Stomach (tissue), 9 donors: ENCODE measurements around the gene NDUFB6. TPM values are rescaled to one million over a fixed set of nuclear protein-coding genes. Genes with fewer than 3 reads are reported as not detected.
A peak's percentile ranks its signal among the peaks of the same experiment; 100 is the strongest.
"Not testable (repeated sequence)": the region's sequence is repeated elsewhere in the genome, so short reads cannot be mapped to it uniquely, and the experiment has no call there.

Experiments used
- DNase-seq, 2 donors: peaks; one replicate each; pipeline versions ENCODE4 v3.0.0 to v3.0.0-alpha.2; 2013 to 2019
- H3K27ac ChIP-seq, 5 donors: fragments of 200-600 bp in 4 of 5; sonication (generic) in 4 of 5; one replicate each; pipeline ENCODE4 v1.5.1; 2013 to 2019; ENCODE audit warnings: mild to moderate bottlenecking in 1 of 5, moderate library complexity in 1 of 5
- H3K27me3 ChIP-seq, 3 donors: fragments of 200-600 bp; sonication (generic); one replicate each; pipeline ENCODE4 v1.5.1; 2017 to 2019; ENCODE audit warnings: mixed run types in 1 of 3
- H3K36me3 ChIP-seq, 4 donors: fragments of 200-600 bp; sonication (generic); 1 replicate in 3 of 4; 2 replicates in 1 of 4; pipeline ENCODE4 v1.5.1; 2016 to 2019
- H3K4me1 ChIP-seq, 4 donors: fragments of 200-600 bp; sonication (generic); one replicate each; pipeline ENCODE4 v1.5.1; 2016 to 2019
- H3K4me3 ChIP-seq, 4 donors: fragments of 200-600 bp; sonication (generic) in 3 of 4; one replicate each; pipeline ENCODE4 v1.5.1; 2016 to 2019; ENCODE audit warnings: mild to moderate bottlenecking in 1 of 4
- H3K9me3 ChIP-seq, 4 donors: fragments of 200-600 bp; sonication (generic); one replicate each; pipeline ENCODE4 v1.5.1; 2016 to 2019
- EP300 ChIP-seq: sonication (generic); formaldehyde crosslinking; IDR thresholded peaks from one replicate; pipeline ENCODE4 v1.6.1; 2017; ENCODE audit warnings: antibody characterized with exemption
- POLR2A ChIP-seq, 4 donors: fragments of 450-650 bp; IDR thresholded peaks; one replicate each; pipeline ENCODE4 v1.6.1; 2016; ENCODE audit warnings: antibody characterized with exemption in 4 of 4, control low read depth in 2 of 4, mild to moderate bottlenecking in 1 of 4, moderate library complexity in 1 of 4
- POLR2AphosphoS5 ChIP-seq, 3 donors: sonication (generic); formaldehyde crosslinking; IDR thresholded peaks; one replicate each; pipeline ENCODE4 v1.6.1; 2016; ENCODE audit warnings: antibody characterized with exemption in 3 of 3
- WGBS, 5 donors: extraction: QIAGEN DNeasy Blood & Tissue Kit in 3 of 5; methylation state at CpG; one replicate each; pipeline versions ENCODE4 v1.1.5 to v1.1.7; 2013 to 2018; 5-methylcytosine and 5-hydroxymethylcytosine counted together
- intact Hi-C: fragments of 100-400 bp; cut with DNase I; formaldehyde crosslinking; loops from one replicate; pipeline ENCODE4 v1.15.1; 2023; ENCODE audit warnings: low total_unique reads
- polyA plus RNA-seq, 3 donors: library from polyadenylated mRNA; stranded (reverse); fragments of 200-250 nt; gene quantifications; one replicate each; pipeline ENCODE4 v1.2.3, GENCODE V29; 2013
- total RNA-seq, 5 donors: library from RNA; depleted of rRNA; stranded (reverse); fragments of >200 nt; gene quantifications; one replicate each; pipeline versions ENCODE4 v1.1.0 to v1.2.3, GENCODE V29; 2014 to 2016
- TF ChIP-seq, protein P1 (sequence below), 7 experiments: fragments of 450-650 bp in 4 of 7; fragments of 200-600 bp in 3 of 7; sonication (generic) in 3 of 7; IDR thresholded peaks; one replicate each; pipeline ENCODE4 v1.5.1; 2016 to 2019; ENCODE audit warnings: antibody characterized with exemption in 7 of 7, control low read depth in 2 of 7, mild to moderate bottlenecking in 1 of 7
- donor health status: healthy with polysubstance abuse.
- donor health status: Bipolar disorder and iron deficiency.
- donor health status: healthy.

The NDUFB6 gene
- total and polyA plus RNA-seq, 8 donors = 1.2 to 94.7 (median 44.9) TPM

DNA sequence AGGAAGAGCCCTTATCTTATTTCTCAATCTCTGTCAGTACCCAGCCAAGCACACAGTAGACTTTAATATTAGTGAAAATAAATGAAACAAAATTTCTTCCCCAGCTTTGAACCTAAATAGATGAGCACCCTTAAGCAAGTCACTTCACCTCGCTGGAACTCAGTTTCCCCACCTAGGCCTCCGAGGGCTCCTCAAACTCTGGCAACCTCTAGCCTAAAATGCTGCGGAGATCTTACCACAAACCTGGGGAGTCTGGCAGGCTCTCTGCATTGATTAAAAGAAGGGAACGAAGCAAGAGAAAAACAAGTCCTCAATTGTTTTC, 47.3 kb downstream of the NDUFB6 start:
- DNase-seq = no peak
- H3K4me1 ChIP-seq = peaks cover 4 to 43% (median 17%) of the 10 kb centered on the region in 4 donors
- peak overlapping the region; percentile 83 to 93 (median 92) for H3K27ac ChIP-seq
- peak overlapping the region; percentile 59 to 75 (median 64) for H3K4me3 ChIP-seq
- no peak for TF ChIP-seq EP300
- no peak for TF ChIP-seq POLR2AphosphoS5 (IDR thresholded peaks at IDR 0.05)
- TF ChIP-seq, protein P1, sequence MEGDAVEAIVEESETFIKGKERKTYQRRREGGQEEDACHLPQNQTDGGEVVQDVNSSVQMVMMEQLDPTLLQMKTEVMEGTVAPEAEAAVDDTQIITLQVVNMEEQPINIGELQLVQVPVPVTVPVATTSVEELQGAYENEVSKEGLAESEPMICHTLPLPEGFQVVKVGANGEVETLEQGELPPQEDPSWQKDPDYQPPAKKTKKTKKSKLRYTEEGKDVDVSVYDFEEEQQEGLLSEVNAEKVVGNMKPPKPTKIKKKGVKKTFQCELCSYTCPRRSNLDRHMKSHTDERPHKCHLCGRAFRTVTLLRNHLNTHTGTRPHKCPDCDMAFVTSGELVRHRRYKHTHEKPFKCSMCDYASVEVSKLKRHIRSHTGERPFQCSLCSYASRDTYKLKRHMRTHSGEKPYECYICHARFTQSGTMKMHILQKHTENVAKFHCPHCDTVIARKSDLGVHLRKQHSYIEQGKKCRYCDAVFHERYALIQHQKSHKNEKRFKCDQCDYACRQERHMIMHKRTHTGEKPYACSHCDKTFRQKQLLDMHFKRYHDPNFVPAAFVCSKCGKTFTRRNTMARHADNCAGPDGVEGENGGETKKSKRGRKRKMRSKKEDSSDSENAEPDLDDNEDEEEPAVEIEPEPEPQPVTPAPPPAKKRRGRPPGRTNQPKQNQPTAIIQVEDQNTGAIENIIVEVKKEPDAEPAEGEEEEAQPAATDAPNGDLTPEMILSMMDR (IDR thresholded peaks at IDR 0.05) = no peak
- no peak for TF ChIP-seq POLR2A (IDR thresholded peaks at IDR 0.05)
- H3K36me3 ChIP-seq = no peaks in the 10 kb centered on the region
- no peaks in the 10 kb centered on the region for H3K9me3 ChIP-seq
- intact Hi-C loops = no loop called here
- WGBS, 5 donors = 0 to 1% (median 1%) methylated on average over 4 of the region's 4 CpGs
- no peaks in the 10 kb centered on the region for H3K27me3 ChIP-seq

DNA sequence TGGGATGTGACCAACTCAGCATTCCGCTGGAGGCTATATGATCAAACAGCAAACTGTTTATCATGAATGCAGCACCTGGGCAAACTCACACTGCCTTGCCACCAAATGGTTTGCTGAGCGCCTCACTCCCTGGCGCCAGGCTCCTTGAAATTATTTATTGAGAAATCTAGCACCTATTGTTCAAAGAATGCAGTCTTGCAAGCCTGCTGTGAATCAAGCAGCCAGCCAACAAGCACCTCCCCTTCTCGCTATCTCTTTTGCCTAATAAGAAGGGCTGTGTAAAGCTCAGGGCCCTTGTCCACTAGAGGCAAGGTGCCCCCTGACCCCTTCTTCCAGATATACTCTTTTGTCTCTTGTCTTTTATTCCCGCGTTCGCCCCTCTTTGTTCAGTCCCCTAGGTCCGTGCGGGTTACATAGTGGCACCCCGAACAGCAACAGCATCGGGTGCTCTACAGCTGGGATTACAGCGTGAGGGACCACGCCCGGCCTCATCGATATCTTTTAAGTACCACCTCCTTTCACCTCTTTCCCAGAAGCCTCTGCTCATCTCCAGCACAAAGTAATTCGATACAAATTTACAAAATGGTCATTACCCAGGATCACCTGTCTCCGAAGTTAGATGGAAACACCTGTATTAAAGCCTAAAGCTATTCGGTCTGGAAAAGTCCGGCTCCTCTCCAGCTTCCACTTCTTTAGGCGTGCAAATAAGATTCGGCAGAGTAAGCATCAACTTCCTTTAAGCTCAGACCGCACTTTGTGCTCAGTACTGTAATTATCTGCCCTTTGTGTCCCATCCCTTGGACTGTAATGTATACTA, 47.9 kb downstream of the NDUFB6 start:
- TF ChIP-seq POLR2A (IDR thresholded peaks at IDR 0.05) (no peak), POLR2AphosphoS5 (IDR thresholded peaks at IDR 0.05) (no peak), EP300 (no peak)
- TF ChIP-seq, protein P1 (IDR thresholded peaks at IDR 0.05) = no peak
- peak; percentile 52 to 71 for DNase-seq
- WGBS, 5 donors = 11 to 18% (median 13%) methylated on average over 21 to 22 of the region's 22 CpGs
- no peaks in the 10 kb centered on the region for H3K27me3 ChIP-seq
- no peaks in the 10 kb centered on the region for H3K9me3 ChIP-seq
- H3K36me3 ChIP-seq = no peaks in the 10 kb centered on the region
- peak overlapping the region; percentile 83 to 93 (median 92) for H3K27ac ChIP-seq
- H3K4me1 ChIP-seq = peaks cover 4 to 43% (median 17%) of the 10 kb centered on the region in 4 donors
- peak overlapping the region; percentile 59 to 75 (median 64) for H3K4me3 ChIP-seq
- intact Hi-C loops = no loop called here

DNA sequence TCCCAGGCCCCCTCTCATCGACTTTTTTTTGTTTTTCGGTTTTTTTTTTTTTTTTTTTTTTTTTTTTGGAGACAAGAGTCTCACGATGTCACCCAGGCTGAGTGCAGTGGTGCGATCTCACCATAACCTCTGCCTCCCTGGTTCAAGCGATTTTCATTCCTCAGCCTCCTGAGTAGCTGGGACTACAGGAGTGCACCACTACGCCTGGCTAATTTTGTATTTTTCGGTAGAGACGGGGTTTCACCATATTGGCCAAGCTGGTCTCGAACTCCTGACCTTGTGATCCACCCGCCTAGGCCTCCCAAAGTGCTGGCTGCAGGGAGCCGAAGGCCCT, 48.4 kb downstream of the NDUFB6 start:
- Histone ChIP-seq H3K4me1 (peaks cover 4 to 43% (median 17%) of the 10 kb centered on the region in 4 donors), H3K27ac (peak overlapping the region; percentile 83 to 93 (median 92)), H3K4me3 (peak overlapping the region; percentile 59 to 75 (median 64))
- H3K36me3 ChIP-seq, H3K27me3 ChIP-seq, intact Hi-C loops, H3K9me3 ChIP-seq, DNase-seq: not testable (repeated sequence)
- WGBS, 5 donors = 66 to 83% (median 73%) methylated on average over 9 to 11 of the region's 11 CpGs

DNA sequence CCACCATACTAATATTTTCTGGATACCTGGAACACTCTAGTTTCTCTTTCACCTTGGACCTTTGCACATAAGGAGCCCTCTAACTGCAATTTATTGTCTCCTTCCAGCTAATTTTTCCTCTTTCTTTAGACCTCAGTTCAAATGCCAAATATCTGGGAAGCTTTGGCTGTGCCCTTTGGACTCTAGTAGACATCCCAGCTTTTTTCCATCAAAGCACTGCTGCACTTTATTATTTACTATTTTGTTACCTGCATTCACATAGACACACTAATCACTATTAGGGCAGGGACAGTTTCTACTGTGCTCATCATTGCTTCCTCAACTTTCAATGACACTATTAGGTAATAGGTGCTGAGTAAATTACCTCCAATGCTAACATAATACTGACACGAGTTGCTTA, 49.0 kb downstream of the NDUFB6 start:
- WGBS, 5 donors = 38 to 77% (median 70%) methylated on average over 1 of the region's 1 CpG
- H3K4me1 ChIP-seq = peaks cover 4 to 43% (median 17%) of the 10 kb centered on the region in 4 donors
- H3K36me3 ChIP-seq = no peaks in the 10 kb centered on the region
- DNase-seq = no peak
- no peak overlapping the region for H3K4me3 ChIP-seq
- no peak overlapping the region for H3K27ac ChIP-seq
- no peaks in the 10 kb centered on the region for H3K27me3 ChIP-seq
- intact Hi-C loops = no loop called here
- peaks cover 0 to under 1% (median 0%) of the 10 kb centered on the region in 4 donors for H3K9me3 ChIP-seq
- TF ChIP-seq, protein P1 (IDR thresholded peaks at IDR 0.05) = no peak

DNA sequence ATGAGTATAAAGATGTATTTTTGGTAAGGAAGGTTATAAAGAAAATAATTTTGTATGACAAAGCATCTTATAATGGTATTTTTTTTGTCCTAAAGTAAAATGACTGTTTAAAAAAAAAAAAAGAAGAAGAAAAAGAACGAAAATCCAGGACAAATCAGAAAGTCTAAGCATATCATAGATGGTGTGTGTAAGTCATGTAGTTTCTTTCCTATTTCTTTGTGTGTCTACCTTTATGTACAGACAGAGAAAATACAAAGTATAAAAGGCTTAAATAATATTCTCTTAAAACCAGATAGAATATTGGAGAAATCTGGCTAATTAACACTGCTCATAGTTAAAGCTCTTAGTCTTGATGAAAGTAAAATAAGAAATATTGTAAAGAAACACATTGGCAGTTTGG, 54.7 kb downstream of the NDUFB6 start:
- Histone ChIP-seq H3K36me3 (peaks cover 0 to 12% (median 0%) of the 10 kb centered on the region in 4 donors), H3K4me3 (no peak overlapping the region), H3K27me3 (no peaks in the 10 kb centered on the region), H3K9me3 (peaks cover 0 to 5% (median 0%) of the 10 kb centered on the region in 4 donors), H3K4me1 (peaks cover 0 to 10% (median 2%) of the 10 kb centered on the region in 4 donors), H3K27ac (no peak overlapping the region)
- no peak for TF ChIP-seq POLR2A (IDR thresholded peaks at IDR 0.05)
- no peak for TF ChIP-seq EP300
- TF ChIP-seq, protein P1 (IDR thresholded peaks at IDR 0.05) = no peak
- no peak for TF ChIP-seq POLR2AphosphoS5 (IDR thresholded peaks at IDR 0.05)
- no peak for DNase-seq
- 88 to 97% (median 94%) methylated on average over 1 of the region's 1 CpG for WGBS, 5 donors
- intact Hi-C loops = no loop called here
